Left renal cortex interstitium (tissue), 4 donors: Measurements from ENCODE around the gene TTN. TPM values are rescaled to one million over a fixed set of nuclear protein-coding genes. Genes with fewer than 3 reads are reported as not detected.

Experiments used
- DNase-seq, 4 donors: peaks; one replicate each; pipeline ENCODE4 v3.0.0-alpha.2; 2013; ENCODE audit warnings: low read depth in 4 of 4, low spot score in 2 of 4, missing footprints in 1 of 4
- polyA plus RNA-seq, 4 donors: library from polyadenylated mRNA; unstranded; fragments of 120-200 nt; gene quantifications; one replicate each; pipeline ENCODE4 v1.2.1, GENCODE V29; 2013; ENCODE audit not compliant: insufficient read length in 4 of 4

Gene TTN
- polyA plus RNA-seq, 4 donors: 0.72 to 1.4 (median 1.0) TPM

DNA sequence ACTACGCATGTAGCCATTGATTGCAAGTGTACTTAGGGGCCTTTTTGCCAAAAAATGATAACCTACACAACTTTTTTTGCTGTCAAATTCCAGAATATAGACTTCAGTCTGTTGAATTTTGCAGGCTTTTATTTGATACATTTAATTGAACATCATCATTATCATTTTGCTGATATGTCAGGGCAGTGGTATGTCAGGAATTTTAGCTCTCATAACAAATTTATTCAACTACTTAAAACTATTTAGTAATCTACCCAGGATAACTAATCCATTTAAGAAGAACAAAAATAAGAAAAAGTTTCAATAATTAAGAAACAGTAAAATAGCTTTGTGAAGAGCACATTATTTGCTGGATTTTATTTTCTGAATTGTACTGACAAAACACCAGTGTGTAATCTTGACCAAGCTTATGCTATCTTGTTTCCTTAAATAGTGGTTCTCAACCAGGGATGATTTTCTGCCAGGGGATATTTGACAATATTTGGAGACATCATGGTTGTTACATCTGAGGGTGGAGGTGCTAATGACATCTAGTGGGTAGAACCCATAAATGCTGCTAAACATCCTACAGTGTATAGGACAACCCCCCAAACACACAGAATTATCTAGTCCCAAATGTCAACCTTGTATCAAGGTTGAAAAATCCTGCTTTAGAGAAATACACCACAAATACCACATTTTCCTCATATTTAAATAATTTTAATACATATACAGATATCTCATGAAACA lies 12.1 kb upstream of the TTN start:
- DNase-seq: no peak

DNA sequence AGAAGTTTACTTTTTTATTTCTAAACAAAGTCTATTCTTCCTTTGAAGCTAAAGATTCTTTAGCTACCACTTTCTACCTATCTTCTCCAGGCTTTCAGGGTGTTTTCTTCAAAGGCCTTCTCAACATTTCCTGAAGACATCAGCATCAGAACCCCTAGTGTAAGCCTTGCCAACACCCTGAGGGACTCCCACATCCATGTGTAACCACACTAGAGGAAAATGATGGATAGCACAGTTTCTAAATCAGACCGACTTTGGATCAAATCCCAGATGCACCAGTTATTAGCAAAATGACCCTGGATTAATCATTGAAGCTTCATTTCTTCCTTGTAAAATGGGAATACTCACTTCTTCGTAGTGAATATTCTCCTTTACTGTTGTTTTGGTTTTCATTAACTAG lies 4.7 kb upstream of the TTN start:
- no peak for DNase-seq

DNA sequence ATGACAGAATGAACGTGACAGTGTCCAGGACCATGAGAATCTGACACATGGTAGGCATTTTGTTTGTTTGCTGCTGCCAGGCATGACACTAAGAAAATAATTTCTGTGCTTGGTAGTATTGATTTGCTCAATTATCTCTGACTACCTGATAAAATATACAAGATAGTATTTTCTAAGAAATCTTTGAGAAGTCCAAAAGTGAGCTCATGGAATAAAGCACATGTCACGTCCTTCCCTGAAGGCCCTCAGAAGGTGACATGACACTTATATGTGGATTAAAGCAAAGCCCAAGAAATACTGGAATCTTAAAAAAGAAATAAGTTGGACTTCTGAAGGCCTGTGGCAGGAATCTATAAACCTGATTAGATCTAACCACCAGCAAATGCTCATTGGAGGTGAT lies 3.8 kb upstream of the TTN start:
- DNase-seq: no peak

GRCh38 chr2:178810422-178810821 lies 3.2 kb upstream of the TTN start:
- DNase-seq: no peak

GRCh38 chr2:178806543-178806942 lies 680 bp downstream of the TTN start:
- DNase-seq: no peak

GRCh38 chr2:178805457-178805856 lies 1.8 kb downstream of the TTN start:
- no peak for DNase-seq

DNA sequence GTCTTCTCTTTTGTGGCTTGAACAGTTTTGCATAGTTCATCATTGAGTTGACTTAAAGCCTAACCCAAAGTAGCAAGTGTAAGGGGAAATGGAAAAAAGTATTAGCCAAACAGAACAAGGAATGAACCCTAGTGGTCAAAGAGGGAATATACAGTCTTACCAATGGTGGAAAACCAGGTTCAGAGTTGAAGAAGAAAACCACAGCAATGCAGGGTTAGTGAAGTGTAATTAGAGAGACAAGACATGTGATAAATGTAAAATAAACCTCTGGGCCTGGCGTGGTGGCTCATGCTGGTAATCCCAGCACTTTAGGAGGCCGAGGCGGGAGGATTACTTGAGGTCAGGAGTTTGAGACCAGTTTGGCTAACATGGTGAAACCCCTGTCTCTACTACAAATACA lies 2.4 kb downstream of the TTN start:
- no peak for DNase-seq

DNA sequence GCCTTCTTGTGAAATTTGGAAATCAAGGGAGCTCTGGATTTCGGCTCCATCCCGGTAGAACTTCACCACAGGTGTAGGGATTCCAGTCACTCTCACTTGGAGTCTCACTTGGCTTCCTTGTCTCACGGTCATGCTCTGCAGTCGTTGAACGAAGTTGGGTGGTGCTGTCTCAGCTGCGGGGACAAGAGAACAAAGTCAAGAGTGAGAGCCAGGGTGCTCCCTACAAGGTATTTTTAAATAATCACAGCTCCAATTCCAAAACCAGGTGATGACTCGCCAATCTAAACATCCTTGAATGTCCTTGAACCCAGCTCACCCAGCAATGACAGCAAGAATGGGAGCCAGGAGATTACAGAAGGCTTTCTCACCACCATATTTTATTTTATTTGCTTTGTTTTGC lies 6.7 kb downstream of the TTN start:
- no peak for DNase-seq

- DNase-seq: no peak
Measured at GRCh38 chr2:178799305-178799704, 7.9 kb downstream of the TTN start.

- DNase-seq: peak in 2 of 4 donors; percentile 10 to 12
Measured at GRCh38 chr2:178796079-178796677, 11.0 kb downstream of the TTN start.

DNA sequence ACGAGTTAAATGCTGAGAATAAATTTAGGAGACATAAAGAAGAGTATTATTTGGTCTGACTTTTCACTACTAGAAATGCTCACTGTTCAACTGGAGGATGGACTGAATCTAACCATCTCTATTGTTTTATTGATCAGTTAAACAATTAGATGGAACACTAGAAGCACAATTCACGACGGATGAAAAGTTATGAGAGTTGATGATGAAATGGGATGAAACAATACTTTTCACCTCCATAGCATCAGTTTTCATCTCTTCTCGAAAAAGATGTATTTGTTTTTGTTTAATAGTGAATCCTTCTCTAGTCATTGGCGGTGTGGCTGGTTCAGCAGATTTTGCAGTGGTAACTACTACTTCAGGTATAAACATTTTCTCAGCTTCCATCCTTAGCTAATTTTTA lies 19.3 kb downstream of the TTN start:
- DNase-seq: no peak

- no peak for DNase-seq
Measured at GRCh38 chr2:178787155-178787554, 20.1 kb downstream of the TTN start.

- DNase-seq: no peak
Measured at GRCh38 chr2:178783889-178784288, 23.3 kb downstream of the TTN start.

- DNase-seq: no peak
Measured at GRCh38 chr2:178782236-178782635, 25.0 kb downstream of the TTN start.

- DNase-seq: no peak
Measured at GRCh38 chr2:178777577-178777976, 29.6 kb downstream of the TTN start.

DNA sequence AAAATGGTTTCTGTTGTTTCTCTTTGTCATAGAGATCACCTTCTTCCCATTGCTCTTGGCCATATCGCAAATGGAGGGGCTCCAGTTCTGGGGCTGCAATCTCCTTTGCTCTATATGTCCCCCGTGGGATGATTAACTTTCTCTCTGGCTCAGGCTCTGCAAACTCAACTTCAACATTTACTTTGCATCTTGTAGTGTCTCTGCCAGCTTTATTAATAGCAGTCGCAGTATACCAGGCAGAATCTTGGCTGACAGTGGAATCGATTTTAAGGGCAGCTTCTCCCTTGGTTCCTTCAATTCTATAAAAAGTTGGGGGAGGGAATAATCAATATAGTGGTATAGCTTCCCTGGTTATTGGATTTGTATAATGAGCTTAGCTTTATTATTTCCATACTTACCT lies 30.5 kb downstream of the TTN start:
- no peak for DNase-seq

- DNase-seq: no peak
Measured at GRCh38 chr2:178775975-178776374, 31.2 kb downstream of the TTN start.

DNA sequence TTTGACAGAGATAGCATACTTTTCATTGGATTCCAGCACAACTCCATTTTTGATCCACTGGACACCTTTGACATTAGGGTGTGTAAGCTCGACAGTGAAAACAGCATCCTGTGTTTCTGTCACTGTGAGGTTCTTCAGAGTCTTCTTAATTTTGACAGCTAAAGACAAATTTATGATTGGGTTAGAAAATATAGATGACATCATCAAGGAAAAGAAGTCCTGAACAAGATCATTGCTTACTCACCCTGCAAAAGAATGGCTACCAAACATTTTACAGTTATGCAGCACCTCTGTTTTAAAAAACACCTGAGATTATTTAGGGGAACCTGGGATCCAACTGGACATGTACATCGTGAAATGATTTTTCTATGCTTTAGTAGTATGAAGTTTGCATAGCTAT lies 36.7 kb downstream of the TTN start:
- DNase-seq: no peak

- no peak for DNase-seq
Measured at GRCh38 chr2:178767094-178768060, 39.8 kb downstream of the TTN start.

- no peak for DNase-seq
Measured at GRCh38 chr2:178764097-178764496, 43.1 kb downstream of the TTN start.

DNA sequence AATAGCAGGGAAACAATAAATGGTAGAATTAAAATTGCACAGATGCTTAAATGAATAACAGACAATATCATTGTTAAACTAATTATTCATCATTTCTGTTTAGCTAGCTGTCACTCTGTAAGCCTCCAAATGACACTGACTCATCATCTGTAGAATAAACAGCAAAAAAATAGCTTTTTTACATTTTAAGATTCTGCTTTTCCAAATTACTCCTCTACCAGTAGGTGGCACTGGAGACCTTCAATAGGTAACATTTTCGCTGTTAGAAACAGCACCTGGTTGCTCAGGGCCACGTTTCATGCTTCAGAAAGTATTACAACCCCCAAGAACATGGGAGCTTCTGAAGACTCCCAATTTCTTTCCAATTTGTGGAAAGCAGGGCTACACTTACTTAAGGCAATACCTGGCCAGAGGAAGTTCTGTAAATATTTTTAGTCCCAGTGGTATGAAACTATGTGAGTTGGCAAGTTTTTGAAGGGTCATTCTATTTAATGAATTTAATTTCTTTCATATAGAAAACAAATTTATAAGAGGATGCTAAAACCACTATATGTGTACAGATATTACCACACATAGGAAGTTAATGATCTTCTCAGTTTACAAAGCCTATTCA lies 45.4 kb downstream of the TTN start:
- peak in 3 of 4 donors; percentile 18 to 40 (median 23) for DNase-seq
